Small intestine (tissue), 7 donors: ENCODE data around the gene AUTS2. TPM values are rescaled to one million over a fixed set of nuclear protein-coding genes. Genes with fewer than 3 reads are reported as not detected.

ENCODE experiments used
- DNase-seq, 2 donors: peaks; one replicate each; pipeline versions ENCODE4 v3.0.0 to v3.0.0-alpha.2; 2013
- FAIRE-seq: peaks from 2 replicates; lab custom pipeline; 2012; peaks lifted over from hg19 to GRCh38; lab: Jason Lieb, UNC
- H3K27ac ChIP-seq, 3 donors: one replicate each; pipeline ENCODE4 v1.5.1; 2013; ENCODE audit warnings: low read length in 2 of 3, mild to moderate bottlenecking in 2 of 3, control low read depth in 1 of 3, inconsistent platforms in 1 of 3, low read depth in 1 of 3, moderate library complexity in 1 of 3
- H3K27me3 ChIP-seq, 3 donors: one replicate each; pipeline ENCODE4 v1.6.1; 2013; ENCODE audit warnings: low read length in 3 of 3, inconsistent platforms in 1 of 3; ENCODE audit not compliant: control insufficient read depth in 3 of 3, insufficient read depth in 3 of 3
- H3K36me3 ChIP-seq, 3 donors: one replicate each; pipeline ENCODE4 v1.6.1; 2013; ENCODE audit warnings: low read length in 3 of 3, inconsistent platforms in 1 of 3, low read depth in 1 of 3, mild to moderate bottlenecking in 1 of 3, moderate library complexity in 1 of 3; ENCODE audit not compliant: control insufficient read depth in 3 of 3, insufficient read depth in 2 of 3
- H3K4me1 ChIP-seq, 3 donors: one replicate each; pipeline ENCODE4 v1.6.1; 2013; ENCODE audit warnings: low read length in 2 of 3, inconsistent platforms in 1 of 3, low read depth in 1 of 3, mild to moderate bottlenecking in 1 of 3, moderate library complexity in 1 of 3; ENCODE audit not compliant: control insufficient read depth in 3 of 3, insufficient read depth in 2 of 3
- H3K4me3 ChIP-seq, 3 donors: one replicate each; pipeline ENCODE4 v1.5.1; 2013; ENCODE audit warnings: low read length in 3 of 3, control low read depth in 1 of 3, inconsistent platforms in 1 of 3, low read depth in 1 of 3, mild to moderate bottlenecking in 1 of 3, moderate library complexity in 1 of 3
- H3K9me3 ChIP-seq, 2 donors: one replicate each; pipeline ENCODE4 v1.6.1; 2013; ENCODE audit warnings: low read depth in 1 of 2, low read length in 1 of 2; ENCODE audit not compliant: control insufficient read depth in 2 of 2, insufficient read depth in 1 of 2
- WGBS, 3 donors: extraction: QIAGEN DNeasy Blood & Tissue Kit; methylation state at CpG; one replicate each; pipeline ENCODE4 v1.1.7; 2013; 5-methylcytosine and 5-hydroxymethylcytosine counted together
- polyA plus RNA-seq, 4 donors: library from polyadenylated mRNA; stranded (reverse) in 3 of 4; unstranded in 1 of 4; fragments of 200-250 nt in 3 of 4; fragments of 120-200 nt in 1 of 4; gene quantifications; one replicate each; pipeline versions ENCODE4 v1.2.1 to v1.2.3, GENCODE V29; 2013
- donor health status: healthy with polysubstance abuse.
- donor health status: control.
- donor health status: control.
- donor health status: Bipolar disorder and iron deficiency.
- donor health status: healthy.

AUTS2 gene
- polyA plus RNA-seq, 4 donors: 4.9 to 43.5 (median 13.6) TPM

GRCh38 chr7:69962186-69963065 lies 364.2 kb downstream of the AUTS2 start:
- DNase-seq (peak; percentile 7 to 45), FAIRE-seq (no peak)
- Histone ChIP-seq H3K27ac (peak overlapping the region in 1 of 3 donors; percentile 40), H3K4me3 (no peak overlapping the region), H3K9me3 (no peaks in the 10 kb centered on the region), H3K4me1 (peaks cover 2 to 27% (median 3%) of the 10 kb centered on the region in 3 donors), H3K27me3 (peaks cover 0 to 2% (median 0%) of the 10 kb centered on the region in 3 donors), H3K36me3 (no peaks in the 10 kb centered on the region)
- 7 to 14% (median 11%) methylated on average over 6 of the region's 6 CpGs for WGBS, 3 donors

DNA sequence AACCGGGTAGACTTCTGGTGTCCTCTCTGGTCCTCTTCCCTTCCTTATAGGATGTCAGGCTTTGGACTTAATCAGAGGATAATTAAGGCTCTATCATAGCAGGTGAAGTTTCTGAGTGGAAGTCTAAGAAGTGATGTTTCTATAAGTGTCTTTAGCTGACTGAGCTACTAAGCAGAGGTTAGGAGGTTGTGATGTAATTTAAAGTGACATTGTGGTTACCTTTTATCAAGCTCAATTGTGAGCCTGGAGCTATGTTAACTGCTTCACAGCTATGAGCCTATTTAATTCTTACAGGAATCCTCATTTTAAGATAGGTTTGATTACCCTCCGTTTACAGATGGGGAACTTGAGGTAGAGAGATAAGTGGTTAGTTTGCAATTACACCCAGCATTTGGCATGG lies 365.1 kb downstream of the AUTS2 start:
- 66 to 75% (median 72%) methylated on average over 2 of the region's 2 CpGs for WGBS, 3 donors
- FAIRE-seq: no peak
- Histone ChIP-seq H3K27me3 (peaks cover 0 to 2% (median 0%) of the 10 kb centered on the region in 3 donors), H3K4me1 (peaks cover 3 to 32% (median 4%) of the 10 kb centered on the region in 3 donors), H3K27ac (no peak overlapping the region), H3K4me3 (no peak overlapping the region), H3K36me3 (no peaks in the 10 kb centered on the region), H3K9me3 (no peaks in the 10 kb centered on the region)
- no peak for DNase-seq

DNA sequence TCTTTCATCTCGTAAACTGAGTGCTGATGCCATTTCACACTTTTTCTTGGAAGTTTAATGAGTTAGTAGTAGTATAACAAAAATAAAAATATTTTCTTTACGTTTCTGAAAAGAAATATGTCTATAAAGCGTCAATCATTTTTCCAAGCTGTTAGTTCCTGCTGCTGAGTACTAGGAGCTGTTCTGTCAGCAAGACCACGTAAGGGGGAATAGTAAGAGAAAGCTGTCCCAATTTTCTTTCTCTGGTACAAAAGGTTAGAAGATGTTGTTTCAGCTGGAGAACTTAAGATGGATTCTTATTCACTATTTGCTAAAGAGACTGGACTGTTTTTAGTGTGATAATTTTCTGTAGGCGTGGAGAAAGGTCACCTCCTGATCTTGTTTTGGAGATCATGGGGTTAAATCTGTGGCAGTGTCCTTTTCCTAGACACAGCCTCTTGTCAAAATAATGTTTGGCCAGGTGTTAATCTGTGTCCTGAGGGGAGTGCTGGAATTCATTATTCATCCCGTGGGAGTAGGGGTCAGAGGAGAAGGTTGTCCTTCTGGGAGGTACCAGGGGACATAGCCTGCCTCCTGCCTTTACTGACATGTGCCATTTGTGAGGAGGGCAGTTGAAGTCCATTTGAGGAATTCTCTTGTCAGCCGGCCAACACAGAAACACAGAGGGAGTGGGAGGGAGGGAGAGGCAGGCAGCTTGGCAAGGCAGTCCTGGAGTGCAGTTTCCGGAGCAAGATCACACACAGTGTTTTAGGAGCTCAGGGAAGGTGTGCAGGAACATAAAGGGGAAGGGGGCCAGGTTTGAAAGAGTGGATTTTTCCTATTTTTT lies 368.7 kb downstream of the AUTS2 start:
- DNase-seq (peak in 1 of 2 donors; percentile 1), FAIRE-seq (no peak)
- H3K4me3 ChIP-seq: no peak overlapping the region
- 57 to 61% (median 60%) methylated on average over 8 of the region's 8 CpGs for WGBS, 3 donors
- H3K36me3 ChIP-seq: no peaks in the 10 kb centered on the region
- H3K27me3 ChIP-seq: peaks cover 0 to 2% (median 0%) of the 10 kb centered on the region in 3 donors
- no peaks in the 10 kb centered on the region for H3K9me3 ChIP-seq
- H3K4me1 ChIP-seq: peaks cover 3 to 24% (median 4%) of the 10 kb centered on the region in 3 donors
- H3K27ac ChIP-seq: no peak overlapping the region

- H3K9me3 ChIP-seq: no peaks in the 10 kb centered on the region
- H3K27ac ChIP-seq: no peak overlapping the region
- DNase-seq: no peak
- no peak overlapping the region for H3K4me3 ChIP-seq
- H3K36me3 ChIP-seq: no peaks in the 10 kb centered on the region
- whole genome bisulfite sequencing, 3 donors: 39 to 56% (median 41%) methylated on average over 3 of the region's 3 CpGs
- no peak for FAIRE-seq
- peaks cover 0 to 2% (median 0%) of the 10 kb centered on the region in 3 donors for H3K27me3 ChIP-seq
- peaks cover 0 to 15% (median 1%) of the 10 kb centered on the region in 3 donors for H3K4me1 ChIP-seq
Observed at GRCh38 chr7:69967689-69968450, 369.6 kb downstream of the AUTS2 start.

- Histone ChIP-seq H3K4me3 (no peak overlapping the region), H3K9me3 (no peaks in the 10 kb centered on the region), H3K27ac (no peak overlapping the region), H3K27me3 (peaks cover 0 to 2% (median 0%) of the 10 kb centered on the region in 3 donors), H3K36me3 (no peaks in the 10 kb centered on the region), H3K4me1 (peaks cover 0 to 9% (median 1%) of the 10 kb centered on the region in 3 donors)
- WGBS, 3 donors: 22 to 60% (median 29%) methylated on average over 4 of the region's 4 CpGs
- DNase-seq (no peak), FAIRE-seq (no peak)
Observed at GRCh38 chr7:69968969-69969556, 370.8 kb downstream of the AUTS2 start.

DNA sequence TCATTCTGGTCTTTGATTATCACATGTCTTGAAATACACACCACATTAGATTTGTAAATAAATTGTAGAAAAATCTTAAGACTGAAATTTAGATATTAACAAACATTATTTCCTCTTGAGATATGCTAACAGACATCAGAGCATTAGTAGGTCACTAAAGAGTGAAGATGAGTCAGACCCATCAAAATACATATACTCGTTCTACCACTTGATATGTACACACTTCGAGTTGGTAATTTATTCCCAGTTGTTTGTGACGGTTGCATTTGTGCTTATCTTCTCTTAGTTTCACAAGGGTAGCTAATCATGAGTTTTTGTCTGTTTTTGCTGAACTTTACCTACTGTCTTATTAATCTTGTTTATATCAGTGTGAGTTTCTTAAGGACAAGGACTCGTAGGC lies 383.4 kb downstream of the AUTS2 start:
- DNase-seq (no peak), FAIRE-seq (no peak)
- WGBS, 3 donors: 71 to 73% (median 73%) methylated on average over 4 of the region's 4 CpGs
- Histone ChIP-seq H3K4me3 (no peak overlapping the region), H3K27me3 (no peaks in the 10 kb centered on the region), H3K4me1 (no peaks in the 10 kb centered on the region), H3K36me3 (no peaks in the 10 kb centered on the region), H3K27ac (no peak overlapping the region), H3K9me3 (no peaks in the 10 kb centered on the region)

GRCh38 chr7:69982197-69982596 lies 383.9 kb downstream of the AUTS2 start:
- no peak for DNase-seq
- Histone ChIP-seq H3K36me3 (no peaks in the 10 kb centered on the region), H3K4me1 (no peaks in the 10 kb centered on the region), H3K4me3 (no peak overlapping the region), H3K27me3 (no peaks in the 10 kb centered on the region), H3K9me3 (no peaks in the 10 kb centered on the region), H3K27ac (no peak overlapping the region)
- 11 to 26% (median 15%) methylated on average over 1 of the region's 1 CpG for WGBS, 3 donors
- FAIRE-seq: no peak
